ENCODE results near the gene EIF2B4. TPM values are rescaled to one million over a fixed set of nuclear protein-coding genes. Genes with fewer than 3 reads are reported as not detected.
A peak's percentile ranks its signal among the peaks of the same experiment; 100 is the strongest.
"Not testable (repeated sequence)": the region's sequence is repeated elsewhere in the genome, so short reads cannot be mapped to it uniquely, and the experiment has no call there.

Gene EIF2B4
- total and polyA plus RNA-seq, 8 donors: 30.7 to 61.4 (median 51.9) TPM

DNA sequence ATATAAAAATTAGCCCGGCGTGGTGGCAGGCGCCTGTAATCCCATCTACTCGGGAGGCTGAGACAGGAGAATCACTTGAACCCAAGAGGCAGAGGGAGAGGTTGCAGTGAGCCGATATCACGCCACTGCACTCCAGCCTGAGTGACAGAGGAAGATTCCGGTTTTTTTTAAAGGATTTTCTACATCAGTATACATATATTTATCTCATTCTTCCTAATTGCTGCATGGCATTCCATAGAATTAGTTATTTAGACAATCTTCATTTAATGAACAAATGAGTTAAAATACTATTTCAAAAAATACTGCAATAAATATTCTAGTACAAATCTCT lies 15.6 kb downstream of the EIF2B4 start:
- DNase-seq: no peak
- no peak overlapping the region for H3K4me3 ChIP-seq
- H3K4me1 ChIP-seq: peaks cover 22 to 43% of the 10 kb centered on the region in 2 donors
- peaks cover 0 to 9% of the 10 kb centered on the region in 2 donors for H3K36me3 ChIP-seq
- H3K9me3 ChIP-seq: no peaks in the 10 kb centered on the region
- ATAC-seq: no peak
- TF ChIP-seq, protein P1, sequence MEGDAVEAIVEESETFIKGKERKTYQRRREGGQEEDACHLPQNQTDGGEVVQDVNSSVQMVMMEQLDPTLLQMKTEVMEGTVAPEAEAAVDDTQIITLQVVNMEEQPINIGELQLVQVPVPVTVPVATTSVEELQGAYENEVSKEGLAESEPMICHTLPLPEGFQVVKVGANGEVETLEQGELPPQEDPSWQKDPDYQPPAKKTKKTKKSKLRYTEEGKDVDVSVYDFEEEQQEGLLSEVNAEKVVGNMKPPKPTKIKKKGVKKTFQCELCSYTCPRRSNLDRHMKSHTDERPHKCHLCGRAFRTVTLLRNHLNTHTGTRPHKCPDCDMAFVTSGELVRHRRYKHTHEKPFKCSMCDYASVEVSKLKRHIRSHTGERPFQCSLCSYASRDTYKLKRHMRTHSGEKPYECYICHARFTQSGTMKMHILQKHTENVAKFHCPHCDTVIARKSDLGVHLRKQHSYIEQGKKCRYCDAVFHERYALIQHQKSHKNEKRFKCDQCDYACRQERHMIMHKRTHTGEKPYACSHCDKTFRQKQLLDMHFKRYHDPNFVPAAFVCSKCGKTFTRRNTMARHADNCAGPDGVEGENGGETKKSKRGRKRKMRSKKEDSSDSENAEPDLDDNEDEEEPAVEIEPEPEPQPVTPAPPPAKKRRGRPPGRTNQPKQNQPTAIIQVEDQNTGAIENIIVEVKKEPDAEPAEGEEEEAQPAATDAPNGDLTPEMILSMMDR (IDR thresholded peaks at IDR 0.05): no peak
- H3K27me3 ChIP-seq: no peaks in the 10 kb centered on the region
- no peak overlapping the region for H3K27ac ChIP-seq
- intact Hi-C loops (cut with DNase I): no loop called here

DNA sequence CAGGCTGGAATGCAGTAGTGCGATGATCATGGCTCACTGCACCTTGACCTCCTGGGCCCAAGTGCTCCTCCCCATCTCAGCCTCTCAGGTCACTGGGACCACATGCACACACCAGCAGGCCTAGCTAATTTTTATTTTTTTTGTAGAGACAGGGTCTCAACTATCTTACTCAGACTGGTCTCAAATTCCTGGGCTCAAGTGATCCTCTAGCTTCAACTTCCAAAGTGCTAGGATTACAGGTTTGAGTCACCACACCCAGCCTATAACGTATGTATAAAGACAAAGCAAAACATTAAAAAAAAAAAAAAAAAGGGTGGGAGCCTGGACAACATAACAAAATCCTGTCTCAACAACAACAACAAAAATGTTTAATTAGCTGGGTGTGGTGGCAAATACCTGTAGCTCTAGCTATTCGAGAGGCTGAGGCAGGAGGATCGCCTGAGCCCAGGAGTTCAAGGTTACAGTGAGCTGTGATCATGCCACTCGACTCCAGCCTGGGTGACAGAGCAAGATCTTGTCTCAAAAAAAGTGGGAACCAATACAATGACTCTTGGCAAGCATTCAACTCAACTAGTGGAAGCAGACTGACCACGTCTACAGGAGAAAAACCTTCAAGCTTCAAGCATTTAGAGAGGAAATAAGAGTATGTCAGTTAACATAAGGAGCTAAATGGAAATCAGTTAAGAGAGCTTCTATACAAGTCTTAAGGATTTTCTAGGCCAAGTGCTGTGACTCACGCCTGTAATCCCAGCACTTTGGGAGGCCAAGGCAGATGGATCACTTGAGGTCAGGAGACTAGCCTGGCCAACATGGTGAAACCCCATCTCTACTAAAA lies 16.2 kb downstream of the EIF2B4 start:
- TF ChIP-seq, protein P1 (IDR thresholded peaks at IDR 0.05): no peak
- Histone ChIP-seq H3K4me3 (no peak overlapping the region), H3K27me3 (no peaks in the 10 kb centered on the region), H3K36me3 (peaks cover 0 to 9% of the 10 kb centered on the region in 2 donors), H3K9me3 (no peaks in the 10 kb centered on the region), H3K4me1 (peaks cover 22 to 43% of the 10 kb centered on the region in 2 donors), H3K27ac (peak overlapping the region in 1 of 2 donors; percentile 28)
- ATAC-seq (no peak), DNase-seq (no peak)
- intact Hi-C loops (cut with DNase I): no loop called here

DNA sequence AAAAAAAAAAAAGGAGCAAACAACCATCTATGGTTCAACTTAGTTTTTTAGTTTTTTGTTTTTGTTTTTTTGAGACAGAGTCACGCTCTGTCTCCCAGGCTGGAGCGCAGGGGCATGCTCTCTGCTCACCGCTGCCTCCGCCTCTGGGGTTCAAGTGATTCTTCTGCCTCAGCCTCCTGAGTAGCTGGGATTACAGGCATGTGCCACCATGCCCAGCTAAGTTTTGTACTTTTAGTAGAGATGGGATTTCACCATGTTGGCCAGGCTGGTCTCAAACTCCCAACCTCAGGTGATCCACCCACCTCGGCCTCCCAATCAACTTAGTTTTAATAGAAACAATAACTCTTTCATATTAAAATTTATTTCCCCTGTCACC lies 16.8 kb downstream of the EIF2B4 start:
- H3K9me3 ChIP-seq; intact Hi-C loops (cut with DNase I); ATAC-seq; H3K4me3 ChIP-seq; H3K27ac ChIP-seq; H3K36me3 ChIP-seq; DNase-seq; H3K27me3 ChIP-seq: not testable (repeated sequence)
- H3K4me1 ChIP-seq: peaks cover 22 to 40% of the 10 kb centered on the region in 2 donors

DNA sequence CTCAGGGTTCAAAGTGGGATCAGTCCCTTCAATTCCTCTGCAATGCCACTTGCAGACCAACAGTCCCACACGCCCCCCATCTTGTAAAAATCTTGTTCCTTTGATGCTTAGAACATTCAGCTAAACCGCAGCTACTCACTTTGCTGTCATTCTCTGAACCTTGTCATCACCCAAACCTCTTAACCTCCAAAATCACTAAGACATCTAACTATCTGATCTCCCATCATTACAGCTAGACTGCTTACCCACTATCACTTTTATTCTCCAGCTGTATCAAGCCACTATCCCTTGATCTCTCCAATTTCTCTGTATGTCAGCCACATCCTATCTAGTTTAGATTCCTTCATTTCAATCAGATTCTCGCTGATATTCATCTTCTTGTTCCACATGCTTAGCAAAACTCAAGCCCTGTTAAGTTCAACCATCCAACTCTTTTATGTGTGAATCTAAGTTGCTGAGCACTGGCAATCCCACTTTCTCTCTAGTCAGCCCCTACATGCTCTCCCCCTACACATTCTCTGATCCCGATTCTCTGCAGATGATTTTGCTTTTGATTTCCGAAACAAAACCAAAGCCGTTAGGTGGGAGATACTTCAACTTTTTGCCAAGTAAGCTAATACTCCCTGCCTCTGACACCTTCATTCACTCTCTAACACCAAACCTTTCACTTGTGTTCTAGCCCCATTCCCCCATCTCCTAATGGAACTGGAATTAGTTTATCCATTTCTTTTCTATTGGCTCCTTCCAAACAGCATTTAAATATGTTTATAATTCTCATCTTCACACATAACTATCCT lies 18.1 kb downstream of the EIF2B4 start:
- TF ChIP-seq, protein P1 (IDR thresholded peaks at IDR 0.05): no peak
- Histone ChIP-seq H3K27ac (no peak overlapping the region), H3K4me1 (peaks cover 16 to 26% of the 10 kb centered on the region in 2 donors), H3K36me3 (peaks cover 0 to 9% of the 10 kb centered on the region in 2 donors), H3K4me3 (no peak overlapping the region), H3K27me3 (no peaks in the 10 kb centered on the region), H3K9me3 (no peaks in the 10 kb centered on the region)
- intact Hi-C loops (cut with DNase I): no loop called here
- no peak for DNase-seq
- ATAC-seq: no peak

DNA sequence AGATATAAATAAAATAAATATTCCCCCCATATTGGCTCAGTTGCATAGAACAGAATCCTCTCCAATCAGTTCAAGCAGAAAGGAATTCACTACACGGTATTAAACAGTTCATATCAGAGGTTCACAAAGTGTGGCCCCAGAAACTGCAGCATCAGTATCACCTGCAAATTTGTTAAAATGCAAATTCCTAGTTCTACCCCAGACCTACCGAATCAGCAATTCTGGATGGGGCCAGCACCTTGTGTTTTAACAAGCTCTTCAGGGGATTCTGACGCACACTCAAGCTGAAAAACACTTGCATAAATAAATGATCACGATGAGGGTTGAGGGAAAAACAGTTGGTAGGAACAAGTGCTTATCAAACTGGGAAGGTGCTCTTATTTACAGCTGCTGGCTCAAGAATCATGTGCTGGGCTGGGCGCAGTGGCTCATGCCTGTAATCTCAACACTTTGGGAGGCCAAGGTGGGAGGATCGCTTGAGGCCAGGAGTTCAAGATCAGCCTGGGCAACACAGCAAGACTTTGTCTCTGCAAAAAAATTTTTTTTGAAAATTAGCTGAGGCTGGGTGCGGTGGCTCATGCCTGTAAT lies 19.9 kb downstream of the EIF2B4 start:
- no peaks in the 10 kb centered on the region for H3K9me3 ChIP-seq
- H3K4me1 ChIP-seq: peaks cover 10 to 19% of the 10 kb centered on the region in 2 donors
- TF ChIP-seq, protein P1 (IDR thresholded peaks at IDR 0.05): no peak
- intact Hi-C loops (cut with DNase I): no loop called here
- ATAC-seq (no peak), DNase-seq (no peak)
- no peak overlapping the region for H3K27ac ChIP-seq
- peaks cover 0 to 12% of the 10 kb centered on the region in 2 donors for H3K36me3 ChIP-seq
- H3K4me3 ChIP-seq: no peak overlapping the region
- no peaks in the 10 kb centered on the region for H3K27me3 ChIP-seq

Data from left lung (tissue), 10 donors.